Measurements from ENCODE around the gene STX3. TPM values are rescaled to one million over a fixed set of nuclear protein-coding genes. Genes with fewer than 3 reads are reported as not detected.

STX3 gene
- total and polyA plus RNA-seq, 2 donors (not counting 3 experiments of a cell fraction or from before 2014, with no cell fraction given) = 40.3 to 49.7 TPM

DNA sequence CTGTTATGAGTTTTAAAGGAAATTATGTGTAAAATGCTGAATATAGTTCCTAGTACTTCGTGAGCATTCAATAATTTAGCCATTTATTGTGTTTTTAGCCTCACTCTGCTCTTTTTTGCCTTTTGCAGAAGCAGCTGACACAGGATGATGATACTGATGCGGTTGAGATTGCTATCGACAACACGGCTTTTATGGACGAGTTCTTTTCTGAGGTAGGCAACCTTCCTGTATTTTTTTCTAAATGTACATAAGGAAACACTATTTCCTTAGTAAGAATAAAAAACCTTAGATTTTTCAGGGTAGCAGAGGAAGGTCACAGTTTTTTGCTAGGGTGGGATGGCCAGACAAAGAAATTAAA lies 17.9 kb downstream of the STX3 start:
- H4K20me1 ChIP-seq (replicated peaks; ENCODE audit: control insufficient read depth, extremely low read depth, insufficient read depth, low read length) = no peaks in the 10 kb centered on the region
- dilution Hi-C loops (cut with MboI; ENCODE audit: extremely low pct_ligation_motif_present, low sequenced_read_pairs) = no loop called here
- H2AFZ ChIP-seq (ENCODE audit: low read depth, low read length) = no peak overlapping the region
- no peak overlapping the region for H3K9ac ChIP-seq (replicated peaks; ENCODE audit: extremely low read depth, insufficient read depth, low read length)
- no peak for TF ChIP-seq POLR2A (IDR thresholded peaks at IDR 0.05; ENCODE audit: low read depth, low read length)
- no peak for TF ChIP-seq MYC (IDR thresholded peaks at IDR 0.05; ENCODE audit: low read depth, low read length)
- TF ChIP-seq, protein P1, sequence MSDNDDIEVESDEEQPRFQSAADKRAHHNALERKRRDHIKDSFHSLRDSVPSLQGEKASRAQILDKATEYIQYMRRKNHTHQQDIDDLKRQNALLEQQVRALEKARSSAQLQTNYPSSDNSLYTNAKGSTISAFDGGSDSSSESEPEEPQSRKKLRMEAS (IDR thresholded peaks at IDR 0.05; ENCODE audit: insufficient read depth, insufficient read length) = no peak
- TF ChIP-seq JUN (IDR thresholded peaks at IDR 0.05; ENCODE audit: borderline replicate concordance, insufficient read depth, insufficient read length, low read depth) = no peak
- no peak for TF ChIP-seq CTCF (IDR thresholded peaks at IDR 0.05; ENCODE audit: extremely low read depth in 1 of 2, insufficient read depth in 1 of 2, low read depth in 1 of 2, low read length in 2 of 2)
- no peak for TF ChIP-seq POLR2AphosphoS5 (IDR thresholded peaks at IDR 0.05; ENCODE audit: insufficient read depth, low read depth, low read length)
- TF ChIP-seq FOS (IDR thresholded peaks at IDR 0.05; ENCODE audit: borderline replicate concordance, insufficient read depth, low read length) = no peak
- TF ChIP-seq EZH2 (IDR thresholded peaks at IDR 0.05; ENCODE audit: borderline replicate concordance, low read depth, low read length, severe bottlenecking) = no peak
- TF ChIP-seq GATA2 (IDR thresholded peaks at IDR 0.05; ENCODE audit: insufficient read depth, insufficient read length, low read depth, low read length) = no peak
- no peak overlapping the region for H3K4me2 ChIP-seq (ENCODE audit: insufficient read depth, low read length)
- H3K79me2 ChIP-seq (ENCODE audit: control insufficient read depth, insufficient read depth, low read length) = peaks cover 22% of the 10 kb centered on the region
- no peak for DNase-seq (ENCODE audit: low read depth, low spot score)
- no peak overlapping the region for H3K4me3 ChIP-seq (replicated peaks in 1 of 3; ENCODE audit: insufficient read depth in 1 of 3, low read depth in 1 of 3, low read length in 3 of 3)
- BruUV-seq (replicated peaks) = no TSS peak
- H3K36me3 ChIP-seq (ENCODE audit: control insufficient read depth in 2 of 2, extremely low read depth in 1 of 2, insufficient read depth in 2 of 2, low read length in 2 of 2) = peaks cover 0 to 7% of the 10 kb centered on the region in 2 experiments
- intact Hi-C loops (cut with micrococcal nuclease) = no loop called here
- POLR2A ChIA-PET = interaction anchor here (1.0 kb wide), 1 partner anchor 16 kb away, joined by 3 read pairs; no protein-coding TSS in a partner anchor
- no peak overlapping the region for H3K27ac ChIP-seq (ENCODE audit: insufficient read depth, low read depth, low read length)
- no peaks in the 10 kb centered on the region for H3K9me1 ChIP-seq (replicated peaks; ENCODE audit: control insufficient read depth, extremely low read depth, insufficient read depth, low read length)
- H3K4me1 ChIP-seq (ENCODE audit: control insufficient read depth, extremely low read depth, insufficient read depth, low read length) = peaks cover 29% of the 10 kb centered on the region
- CTCF ChIA-PET = interaction anchor here (0.9 to 1.8 kb wide), 3 partner anchors 12 to 146 kb away, joined by 3 to 5 read pairs (median 3); no protein-coding TSS in a partner anchor
- H3K27me3 ChIP-seq (ENCODE audit: control insufficient read depth in 2 of 2, insufficient read depth in 2 of 2, low read length in 2 of 2) = no peaks in the 10 kb centered on the region
- no peak for FAIRE-seq
- H3K9me3 ChIP-seq (replicated peaks; ENCODE audit: control insufficient read depth, insufficient read depth, low read length) = no peaks in the 10 kb centered on the region
